ENCODE results near the gene RPL36. TPM values are rescaled to one million over a fixed set of nuclear protein-coding genes. Genes with fewer than 3 reads are reported as not detected.

The RPL36 gene
- total and polyA plus RNA-seq, 11 donors: 255 to 981 (median 391) TPM

GRCh38 chr19:5684694-5685430, 5.2 kb upstream of the RPL36 start:
- TF ChIP-seq CTCF (IDR thresholded peaks at IDR 0.05): no peak
- TF ChIP-seq POLR2A (IDR thresholded peaks at IDR 0.05): no peak
- intact Hi-C loops (cut with DNase I): loop anchor here in 2 of 10 donors (5.0 to 10.0 kb wide), 4 partner anchors 63 to 1850 kb away; partner anchors contain the start of genes DPP9 (in 1 of the 2), DUS3L (in 1 of the 2), PNPLA6 (in 1 of the 2) and SAFB (in 1 of the 2)
- Histone ChIP-seq H3K4me3 (no peak overlapping the region), H3K27me3 (no peaks in the 10 kb centered on the region), H3K36me3 (no peaks in the 10 kb centered on the region), H3K4me1 (peaks cover 0 to 26% (median 13%) of the 10 kb centered on the region in 12 donors), H3K27ac (no peak overlapping the region), H3K9me3 (no peaks in the 10 kb centered on the region)
- ATAC-seq: no peak
- 79 to 94% (median 91%) methylated on average over 13 to 22 of the region's 22 CpGs for WGBS, 4 donors
- DNase-seq: peak in 1 of 5 donors; percentile 18

- TF ChIP-seq CTCF (IDR thresholded peaks at IDR 0.05): no peak
- no peak for TF ChIP-seq POLR2A (IDR thresholded peaks at IDR 0.05)
- Histone ChIP-seq H3K4me1 (peaks cover 0 to 31% (median 12%) of the 10 kb centered on the region in 12 donors), H3K36me3 (no peaks in the 10 kb centered on the region), H3K9me3 (no peaks in the 10 kb centered on the region), H3K27me3 (no peaks in the 10 kb centered on the region), H3K27ac (peak overlapping the region in 11 of 12 donors; percentile 40 to 87 (median 79)), H3K4me3 (peak overlapping the region; percentile 40 to 83 (median 66))
- DNase-seq: peak in 1 of 5 donors; percentile 78
- intact Hi-C loops (cut with DNase I): loop anchor here in 2 of 10 donors (10.0 kb wide), 2 partner anchors 109 to 1849 kb away; partner anchors contain the start of genes DUS3L (in 1 of the 2) and PNPLA6 (in 1 of the 2)
- WGBS, 4 donors: 35 to 47% (median 44%) methylated on average over 6 to 16 of the region's 16 CpGs
- no peak for ATAC-seq
Observed at GRCh38 chr19:5686326-5686646, 3.8 kb upstream of the RPL36 start.

GRCh38 chr19:5686647-5687359, 3.3 kb upstream of the RPL36 start:
- peak; percentile 98 to 100 (median 99) for DNase-seq
- H3K27me3 ChIP-seq: no peaks in the 10 kb centered on the region
- H3K4me1 ChIP-seq: peaks cover 1 to 36% (median 15%) of the 10 kb centered on the region in 12 donors
- H3K4me3 ChIP-seq: peak overlapping the region; percentile 40 to 83 (median 66)
- intact Hi-C loops (cut with DNase I): loop anchor here in 2 of 10 donors (10.0 kb wide), 2 partner anchors 108 to 1848 kb away; partner anchors contain the start of genes DUS3L (in 1 of the 2) and PNPLA6 (in 1 of the 2)
- peaks cover 0 to 4% (median 1%) of the 10 kb centered on the region in 9 donors for H3K36me3 ChIP-seq
- no peaks in the 10 kb centered on the region for H3K9me3 ChIP-seq
- peak overlapping the region in 11 of 12 donors; percentile 40 to 87 (median 79) for H3K27ac ChIP-seq
- WGBS, 4 donors: 1 to 5% (median 2%) methylated on average over 13 to 59 of the region's 59 CpGs
- ATAC-seq: peak; percentile 68 to 85 (median 84)
- peak in 1 of 2 donors; percentile 36 for TF ChIP-seq POLR2A (IDR thresholded peaks at IDR 0.05)
- peak; percentile 73 to 92 (median 82) for TF ChIP-seq CTCF (IDR thresholded peaks at IDR 0.05)

All from heart left ventricle (tissue), 16 donors.